HPDE6-E6E7 (cell line): ENCODE data around the gene KLHL30.
"Not testable (repeated sequence)": the region's sequence is repeated elsewhere in the genome, so short reads cannot be mapped to it uniquely, and the experiment has no call there.

Experiments
- DNase-seq: peaks from one replicate; pipeline ENCODE4 v3.0.0; 2011; ENCODE audit warnings: missing footprints; ENCODE audit errors: extremely low spot score

Gene KLHL30

DNA sequence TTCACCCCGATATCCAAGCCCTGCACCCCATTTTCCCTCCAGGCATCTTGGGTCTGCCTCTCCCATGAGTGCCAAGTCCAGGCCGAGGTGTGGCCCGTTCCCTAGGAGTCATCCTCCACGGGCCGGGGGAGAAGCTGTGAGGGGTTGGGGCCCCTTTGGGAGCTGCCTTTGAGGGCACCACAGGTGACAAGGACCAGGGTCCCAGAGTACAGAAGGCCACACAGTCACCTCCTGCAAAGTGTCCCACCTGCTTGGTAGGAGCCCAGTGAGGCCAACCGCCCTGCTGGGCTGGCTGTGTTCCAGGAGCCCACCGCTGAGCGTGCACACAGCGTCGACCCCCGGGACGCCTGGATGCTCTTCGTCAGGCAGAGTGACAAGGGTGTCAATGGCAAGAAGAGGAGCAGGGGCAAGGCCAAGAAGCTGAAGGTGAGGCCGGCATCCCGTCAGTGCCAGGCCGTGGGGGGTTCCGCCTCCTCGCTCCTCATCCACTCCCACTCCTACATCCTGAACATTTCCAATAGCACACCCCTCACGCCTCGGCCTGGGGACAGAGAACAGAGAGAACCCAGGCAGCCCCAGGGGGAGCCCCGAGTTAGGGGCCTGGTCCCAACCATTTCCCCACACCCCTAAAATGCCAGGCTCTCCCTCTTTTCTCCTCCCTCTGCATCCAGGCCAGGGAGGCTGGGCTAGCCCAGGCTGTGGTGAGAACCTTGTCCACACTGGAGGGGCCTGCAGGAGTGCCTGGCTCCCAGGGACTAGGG is 23.0 kb downstream of the KLHL30 start:
- DNase-seq: no peak

DNA sequence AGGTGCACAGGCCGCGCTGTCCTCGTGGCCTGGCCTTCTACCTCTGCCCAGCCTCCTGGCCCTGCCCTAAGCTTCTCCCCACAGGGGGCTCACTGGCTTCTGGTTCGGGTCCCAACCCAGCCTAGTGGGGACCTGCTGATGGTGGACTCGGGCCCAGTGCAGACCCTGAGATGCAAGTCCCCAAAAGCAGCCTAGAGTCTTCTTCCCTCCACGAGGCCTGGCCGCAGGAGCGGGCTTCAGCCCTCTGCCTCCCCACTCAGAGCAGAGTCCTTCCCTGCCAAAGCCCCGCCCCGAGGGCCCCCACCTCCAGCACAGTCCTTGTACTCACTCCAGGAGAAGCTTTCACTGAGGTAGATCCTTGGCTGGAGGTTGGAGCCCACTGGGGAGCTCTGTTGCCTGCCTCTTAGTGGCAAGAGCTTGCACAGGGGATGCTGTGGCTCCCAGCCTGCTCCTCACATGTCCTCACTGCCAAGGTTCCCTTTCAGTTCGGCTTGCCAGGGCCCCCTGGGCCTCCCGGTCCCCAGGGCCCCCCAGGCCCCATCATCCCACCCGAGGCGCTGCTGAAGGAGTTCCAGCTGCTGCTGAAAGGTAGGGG is 23.9 kb downstream of the KLHL30 start:
- no peak for DNase-seq

DNA sequence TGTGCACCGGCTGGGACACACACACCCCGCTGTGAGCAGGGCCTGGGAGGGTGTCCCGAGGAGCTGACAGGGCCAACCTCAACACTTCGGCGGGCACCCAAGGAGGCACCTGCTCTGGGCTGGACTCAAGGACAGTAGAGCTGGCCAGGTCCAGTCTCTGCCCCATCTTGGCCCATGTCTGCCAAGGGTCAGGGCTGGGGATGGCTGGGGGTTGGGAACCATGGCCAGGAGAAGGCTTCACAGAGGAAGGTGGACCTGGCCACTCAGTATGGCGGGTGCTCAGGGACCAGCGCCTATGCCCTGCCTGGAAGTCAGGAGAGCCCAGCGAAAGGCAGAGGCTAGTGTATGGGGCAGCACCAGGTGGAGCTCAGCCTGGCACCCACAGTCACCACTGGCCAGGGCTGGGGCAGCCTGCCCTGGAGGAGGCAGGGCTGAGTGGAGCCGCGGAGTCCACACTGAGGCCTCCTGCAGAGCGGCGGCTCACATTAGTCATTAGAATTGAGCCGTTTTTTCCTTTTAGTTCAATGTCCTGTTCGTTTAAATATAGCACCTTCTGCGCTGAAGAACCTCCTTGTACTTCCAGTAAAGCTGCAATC is 24.5 kb downstream of the KLHL30 start:
- DNase-seq: no peak

DNA sequence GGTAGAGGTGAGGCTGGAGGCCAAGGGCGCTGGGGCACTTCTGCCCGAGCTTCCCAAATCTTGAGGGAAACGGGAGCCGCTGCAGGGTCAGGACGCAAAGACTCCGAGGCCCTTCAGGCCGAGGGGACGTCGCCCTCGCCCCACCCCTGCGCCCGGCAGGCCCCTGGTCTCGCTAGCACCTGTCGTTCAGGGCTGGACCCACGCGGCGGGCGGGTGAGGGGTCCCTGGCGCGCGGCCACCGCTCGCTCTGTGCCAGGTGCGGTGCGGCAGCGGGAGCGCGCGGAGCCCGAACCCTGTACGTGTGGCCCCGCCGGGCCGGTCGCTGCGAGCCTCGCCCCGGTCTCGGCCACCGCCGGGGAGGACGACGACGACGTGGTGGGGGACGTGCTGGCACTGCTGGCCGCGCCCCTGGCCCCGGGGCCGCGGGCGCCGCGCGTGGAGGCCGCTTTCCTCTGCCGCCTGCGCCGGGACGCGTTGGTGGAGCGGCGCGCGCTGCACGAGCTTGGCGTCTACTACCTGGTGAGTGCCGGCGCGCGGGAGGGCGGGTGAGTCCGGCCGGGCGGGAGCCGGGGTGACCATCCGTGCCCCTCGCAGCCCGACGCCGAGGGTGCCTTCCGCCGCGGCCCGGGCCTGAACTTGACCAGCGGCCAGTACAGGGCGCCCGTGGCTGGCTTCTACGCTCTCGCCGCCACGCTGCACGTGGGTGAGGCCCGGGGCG is 25.2 kb downstream of the KLHL30 start:
- DNase-seq: no peak

GRCh38 chr2:238164906-238165287 is 26.4 kb downstream of the KLHL30 start:
- no peak for DNase-seq

DNA sequence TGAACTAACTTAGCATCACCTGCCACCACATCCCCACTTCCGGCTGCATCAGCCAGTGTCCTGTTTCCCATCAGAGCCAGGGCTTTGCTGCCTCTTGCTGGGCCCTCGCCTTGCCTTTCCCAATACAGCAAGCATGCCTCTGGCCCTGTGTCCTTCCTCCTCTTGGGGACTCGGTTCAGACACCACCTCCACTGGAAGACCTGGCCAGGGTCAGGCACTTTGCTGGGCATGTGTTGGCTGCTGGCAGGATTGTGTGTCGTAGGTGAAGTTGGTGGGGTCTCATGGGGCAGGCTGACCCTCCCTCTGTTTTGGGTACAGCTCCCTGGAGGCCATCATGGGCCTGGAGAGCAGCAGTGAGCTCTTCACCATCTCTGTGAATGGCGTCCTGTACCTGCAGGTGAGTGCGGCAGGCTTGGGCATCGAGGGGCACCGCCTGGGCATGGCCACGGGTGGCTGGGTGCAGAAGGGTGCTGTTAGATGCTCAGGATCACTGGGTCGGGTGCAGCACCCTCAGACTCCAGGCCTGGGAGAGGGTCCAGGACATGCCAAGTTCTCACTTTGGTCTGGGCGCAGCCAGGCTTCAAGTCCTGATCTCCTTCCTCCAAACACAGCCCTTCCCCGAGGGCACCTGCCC is 26.9 kb downstream of the KLHL30 start:
- no peak for DNase-seq

DNA sequence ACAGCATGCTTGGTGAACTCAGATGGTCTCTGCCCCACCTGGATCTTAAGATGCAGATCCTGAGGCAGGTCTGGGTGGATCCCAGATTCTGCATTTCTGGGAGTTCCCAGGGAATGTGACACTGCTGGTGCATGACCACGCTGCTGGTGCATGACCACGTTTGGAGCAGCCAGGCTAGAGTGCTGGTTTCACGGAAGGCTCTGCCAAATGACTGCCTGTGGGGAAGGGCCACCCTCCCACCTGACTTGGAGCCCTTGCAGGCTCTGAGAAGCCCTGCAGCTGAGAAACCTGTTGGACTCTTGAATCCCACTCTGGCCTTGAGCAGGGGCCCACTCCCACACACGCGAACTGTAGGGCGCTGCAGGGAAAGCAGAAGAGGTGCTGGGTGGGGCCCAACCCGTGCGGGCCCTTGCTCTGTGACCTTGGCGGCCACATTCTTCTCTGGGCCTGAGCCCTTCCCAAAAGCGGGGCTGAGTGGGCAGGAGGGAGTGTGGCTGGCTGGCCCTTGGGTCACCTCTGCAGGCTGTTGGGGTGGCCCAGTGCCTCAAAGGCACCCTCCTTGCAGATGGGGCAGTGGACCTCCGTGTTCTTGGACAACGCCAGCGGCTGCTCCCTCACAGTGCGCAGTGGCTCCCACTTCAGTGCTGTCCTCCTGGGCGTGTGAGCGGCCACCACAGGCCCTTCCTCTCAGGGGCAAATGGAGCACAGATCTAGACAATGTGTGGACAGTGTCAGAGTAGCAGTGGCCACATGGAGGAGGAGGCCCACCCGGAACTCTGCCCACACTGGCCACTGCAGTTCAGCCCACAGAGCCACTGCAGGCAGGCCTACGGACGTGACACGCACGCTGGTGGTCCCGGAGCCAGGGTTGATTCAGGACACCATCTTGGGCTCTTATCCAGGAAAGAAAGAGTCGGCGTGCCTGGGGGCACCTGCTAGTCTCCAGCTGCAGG is 28.2 kb downstream of the KLHL30 start:
- no peak for DNase-seq

GRCh38 chr2:238167344-238167715 is 28.9 kb downstream of the KLHL30 start:
- DNase-seq: no peak

DNA sequence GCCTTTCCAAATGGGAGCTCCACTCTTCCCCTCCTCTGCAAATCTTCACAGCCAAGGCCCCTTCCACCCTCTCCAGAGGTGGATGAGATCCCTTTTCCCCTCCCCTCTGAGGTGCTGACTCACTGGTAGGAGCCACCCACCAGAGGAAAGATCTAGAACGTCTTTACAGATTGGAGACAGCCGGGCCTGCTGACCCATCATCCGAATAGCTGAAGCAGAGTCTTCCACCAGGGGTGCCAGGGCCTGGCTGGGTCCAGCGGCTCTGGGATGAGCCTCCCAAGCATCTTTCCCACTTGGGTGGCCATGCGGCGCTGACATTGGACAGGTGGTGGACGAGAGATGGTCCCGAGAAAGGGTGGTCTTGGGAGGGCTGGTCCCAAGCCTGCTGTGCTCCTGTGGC is 29.3 kb downstream of the KLHL30 start:
- DNase-seq: no peak

DNA sequence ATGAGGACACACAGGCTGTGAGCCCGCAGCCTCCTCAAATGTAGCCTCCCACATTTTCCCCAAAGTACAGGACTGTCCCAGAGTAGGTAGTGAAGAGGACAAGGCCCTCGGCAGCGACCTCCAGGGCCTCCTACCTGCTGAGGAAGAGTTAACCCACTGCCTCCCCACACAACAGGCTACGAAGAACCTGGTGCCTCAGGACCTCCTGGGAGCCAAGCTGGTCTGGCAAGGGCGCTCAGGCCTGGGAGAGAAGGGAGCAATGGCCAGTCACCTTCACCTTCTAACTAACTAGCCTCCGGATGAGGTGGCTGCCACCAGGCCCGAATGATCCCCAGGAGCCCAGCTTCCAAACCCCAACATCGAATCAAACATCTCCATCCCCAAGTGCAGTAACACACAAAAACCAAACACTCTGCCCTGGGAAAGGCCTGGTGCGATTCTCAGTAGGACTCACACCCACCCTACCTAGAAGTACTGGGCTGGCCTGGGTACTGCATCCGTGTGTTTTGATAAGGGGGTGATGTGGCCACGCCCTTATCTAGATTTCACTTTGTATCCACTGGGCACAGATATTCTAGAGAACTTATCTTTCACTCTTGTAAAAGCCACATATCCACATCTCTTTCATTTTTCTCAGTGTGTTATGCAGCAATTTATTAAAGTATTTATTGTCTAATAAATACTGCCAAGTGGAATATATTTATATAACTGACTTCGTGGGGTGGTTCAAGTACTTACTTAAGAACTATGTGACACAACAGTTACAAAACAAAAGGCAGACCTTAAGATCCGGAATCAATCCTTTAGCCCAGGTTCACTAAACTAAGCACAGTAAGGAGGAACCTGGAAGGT is 30.0 kb downstream of the KLHL30 start:
- no peak for DNase-seq

- DNase-seq: peak; percentile 16
Measured at GRCh38 chr2:238169048-238169707, 30.7 kb downstream of the KLHL30 start.

- DNase-seq: peak; percentile 91
Measured at GRCh38 chr2:238169708-238170251, 31.3 kb downstream of the KLHL30 start.

GRCh38 chr2:238170386-238171071 is 32.1 kb downstream of the KLHL30 start:
- DNase-seq: no peak

- DNase-seq: not testable (repeated sequence)
Measured at GRCh38 chr2:238171072-238171431, 32.6 kb downstream of the KLHL30 start.

DNA sequence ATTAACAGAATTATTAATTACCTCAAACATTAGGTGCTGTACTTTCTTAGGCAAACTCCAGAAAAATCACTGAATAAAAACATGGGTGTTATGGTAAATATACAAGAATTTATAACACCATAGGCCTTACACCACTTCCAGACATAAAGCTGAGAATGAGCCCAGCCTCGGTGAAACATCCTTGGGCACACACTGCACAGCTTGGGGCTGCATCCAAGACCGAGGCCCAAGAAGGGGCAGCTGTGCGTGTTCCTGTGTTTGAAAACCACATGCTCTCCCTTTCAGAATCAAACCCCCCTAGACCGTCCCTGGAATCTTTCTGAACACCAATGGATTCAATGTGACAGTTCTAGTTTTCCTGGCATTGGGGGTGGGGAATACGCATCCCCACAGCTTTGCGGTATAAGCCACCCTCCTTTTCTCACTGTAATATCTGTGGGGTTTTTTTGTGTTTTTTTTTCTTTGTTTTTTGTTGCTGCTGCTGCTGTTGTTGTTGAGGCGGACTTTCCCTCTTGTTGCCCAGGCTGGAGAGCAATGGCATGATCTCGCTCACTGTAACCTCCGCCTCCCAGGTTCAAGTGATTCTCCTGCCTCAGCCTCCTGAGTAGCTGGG is 33.2 kb downstream of the KLHL30 start:
- no peak for DNase-seq

DNA sequence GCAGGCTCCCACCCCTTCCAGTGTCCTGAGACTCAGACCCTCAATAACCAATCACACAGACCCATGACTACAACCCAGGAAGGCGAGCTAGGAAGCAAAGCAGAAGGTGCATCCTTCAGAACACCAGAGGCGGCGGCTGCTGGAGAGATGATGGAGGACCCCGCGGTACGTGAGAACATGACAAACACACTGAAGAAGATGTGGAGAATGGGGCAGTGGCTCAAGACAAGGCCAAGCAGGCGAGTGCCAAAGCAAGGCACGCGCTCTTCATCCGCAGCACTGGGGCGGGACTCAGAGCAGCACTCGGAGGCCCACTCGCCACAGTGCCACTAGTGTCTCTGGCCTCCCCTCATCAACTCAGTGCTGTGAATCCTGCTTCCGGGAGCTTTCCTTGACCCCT is 34.0 kb downstream of the KLHL30 start:
- no peak for DNase-seq

DNA sequence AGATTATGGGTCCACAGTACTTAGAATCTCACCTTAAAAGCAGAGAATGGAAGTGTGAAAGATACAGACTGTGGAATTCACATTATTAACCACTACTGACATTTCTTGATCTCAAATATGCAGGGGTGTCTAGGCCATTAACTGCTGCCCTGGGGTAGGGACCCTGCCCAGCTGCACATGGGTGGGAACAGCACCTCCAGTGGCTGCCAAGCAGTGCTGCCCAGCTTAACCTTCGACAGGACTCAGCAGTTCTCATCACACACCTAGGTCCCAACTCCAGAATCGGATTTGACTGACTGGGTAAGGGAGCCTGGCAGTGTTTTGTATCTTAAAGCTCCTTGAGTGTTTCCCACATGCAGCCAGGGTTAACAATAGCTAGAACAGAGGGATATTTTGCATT is 35.2 kb downstream of the KLHL30 start:
- DNase-seq: no peak

DNA sequence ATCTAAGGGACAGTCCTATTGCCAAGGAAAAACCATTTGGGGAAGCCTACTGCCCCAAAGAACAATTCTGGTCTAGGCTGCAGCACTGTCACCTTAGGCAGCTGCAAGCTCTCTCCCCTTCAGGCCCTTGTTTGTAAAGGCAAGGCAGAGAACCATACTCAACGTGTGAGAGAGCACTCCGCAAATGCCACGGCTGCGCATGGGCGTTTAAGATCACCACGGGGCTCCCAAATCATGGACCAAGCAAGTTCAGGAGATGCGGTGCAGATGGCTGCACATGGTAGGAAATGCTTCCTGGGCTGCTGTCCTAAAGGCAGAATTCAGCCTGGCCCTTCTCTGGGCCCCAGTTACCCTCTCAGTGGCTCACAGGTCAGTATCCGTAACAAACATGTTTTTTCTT is 35.8 kb downstream of the KLHL30 start:
- no peak for DNase-seq
